Gastroesophageal sphincter (tissue), 4 donors: ENCODE measurements around the gene FGF4. TPM values are rescaled to one million over a fixed set of nuclear protein-coding genes. Genes with fewer than 3 reads are reported as not detected.

ENCODE experiments used
- ATAC-seq: fragments of 150-250 bp; one replicate; pipeline ENCODE4 v1.9.1; 2016; ENCODE audit warnings: mild to moderate bottlenecking, moderate library complexity
- H3K27ac ChIP-seq, 4 donors: fragments of 200-600 bp; sonication (generic) in 3 of 4; 1 replicate in 3 of 4; 2 replicates in 1 of 4; pipeline ENCODE4 v1.5.1; 2016 to 2019
- H3K27me3 ChIP-seq: fragments of 200-600 bp; sonication (generic); one replicate; pipeline ENCODE4 v1.5.1; 2019
- H3K36me3 ChIP-seq, 2 donors: fragments of 200-600 bp; sonication (generic); one replicate each; pipeline ENCODE4 v1.5.1; 2019; ENCODE audit warnings: control low read depth in 1 of 2
- H3K4me1 ChIP-seq, 3 donors: fragments of 200-600 bp; sonication (generic); 1 replicate in 2 of 3; 2 replicates in 1 of 3; pipeline ENCODE4 v1.5.1; 2016 to 2019; ENCODE audit warnings: control low read depth in 2 of 3
- H3K4me3 ChIP-seq, 2 donors: fragments of 200-600 bp; sonication (generic); one replicate each; pipeline ENCODE4 v1.5.1; 2019; ENCODE audit warnings: mild to moderate bottlenecking in 1 of 2, moderate library complexity in 1 of 2
- H3K9me3 ChIP-seq, 3 donors: fragments of 200-600 bp; sonication (generic); one replicate each; pipeline ENCODE4 v1.5.1; 2017 to 2019; ENCODE audit warnings: control low read depth in 2 of 3
- EP300 ChIP-seq: sonication (generic); formaldehyde crosslinking; IDR thresholded peaks from one replicate; pipeline ENCODE4 v1.6.1; 2017; ENCODE audit warnings: antibody characterized with exemption, mild to moderate bottlenecking
- POLR2A ChIP-seq, 2 donors: fragments of 450-650 bp; IDR thresholded peaks; one replicate each; pipeline ENCODE4 v1.6.1; 2017; ENCODE audit warnings: antibody characterized with exemption in 2 of 2, mild to moderate bottlenecking in 2 of 2, moderate library complexity in 1 of 2
- POLR2AphosphoS5 ChIP-seq: sonication (generic); formaldehyde crosslinking; IDR thresholded peaks from one replicate; pipeline ENCODE4 v1.6.1; 2017; ENCODE audit warnings: antibody characterized with exemption
- WGBS, 2 donors: methylation state at CpG; one replicate each; pipeline ENCODE4 v1.1.5; 2018; ENCODE audit warnings: low coverage in 1 of 2; 5-methylcytosine and 5-hydroxymethylcytosine counted together
- total RNA-seq, 4 donors: library from RNA; depleted of rRNA; stranded (reverse); fragments of >200 nt; gene quantifications; one replicate each; pipeline ENCODE4 v1.1.0, GENCODE V29; 2016
- TF ChIP-seq, protein P1 (sequence below), 4 experiments: fragments of 200-600 bp in 2 of 4; fragments of 450-650 bp in 2 of 4; sonication (generic) in 1 of 4; IDR thresholded peaks; one replicate each; pipeline ENCODE4 v1.5.1; 2017 to 2019; ENCODE audit warnings: antibody characterized with exemption in 4 of 4, mild to moderate bottlenecking in 2 of 4, moderate library complexity in 2 of 4

The FGF4 gene
- total RNA-seq, 4 donors from 2014 or later = not detected

DNA sequence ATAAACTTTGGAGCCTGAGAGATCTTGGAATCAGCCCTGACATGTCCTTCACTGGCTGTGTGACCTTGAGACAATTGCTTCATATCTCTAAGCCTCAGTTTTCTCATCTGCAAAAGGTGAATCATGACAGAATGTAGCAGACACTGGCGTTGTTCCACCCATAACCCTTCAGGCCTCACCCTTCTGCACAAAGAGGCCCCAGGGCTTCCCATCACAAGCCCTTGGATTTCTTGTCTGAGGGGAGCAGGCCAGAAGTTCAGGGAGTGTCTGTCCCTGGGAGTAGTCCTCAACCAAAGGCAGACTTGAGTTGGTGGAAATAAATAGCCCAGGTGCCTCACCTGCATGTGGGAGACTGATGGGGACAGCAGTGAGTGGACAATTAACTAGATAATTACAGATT is 27.4 kb upstream of the FGF4 start:
- TF ChIP-seq POLR2A (IDR thresholded peaks at IDR 0.05) (no peak), POLR2AphosphoS5 (no peak), EP300 (no peak)
- TF ChIP-seq, protein P1, sequence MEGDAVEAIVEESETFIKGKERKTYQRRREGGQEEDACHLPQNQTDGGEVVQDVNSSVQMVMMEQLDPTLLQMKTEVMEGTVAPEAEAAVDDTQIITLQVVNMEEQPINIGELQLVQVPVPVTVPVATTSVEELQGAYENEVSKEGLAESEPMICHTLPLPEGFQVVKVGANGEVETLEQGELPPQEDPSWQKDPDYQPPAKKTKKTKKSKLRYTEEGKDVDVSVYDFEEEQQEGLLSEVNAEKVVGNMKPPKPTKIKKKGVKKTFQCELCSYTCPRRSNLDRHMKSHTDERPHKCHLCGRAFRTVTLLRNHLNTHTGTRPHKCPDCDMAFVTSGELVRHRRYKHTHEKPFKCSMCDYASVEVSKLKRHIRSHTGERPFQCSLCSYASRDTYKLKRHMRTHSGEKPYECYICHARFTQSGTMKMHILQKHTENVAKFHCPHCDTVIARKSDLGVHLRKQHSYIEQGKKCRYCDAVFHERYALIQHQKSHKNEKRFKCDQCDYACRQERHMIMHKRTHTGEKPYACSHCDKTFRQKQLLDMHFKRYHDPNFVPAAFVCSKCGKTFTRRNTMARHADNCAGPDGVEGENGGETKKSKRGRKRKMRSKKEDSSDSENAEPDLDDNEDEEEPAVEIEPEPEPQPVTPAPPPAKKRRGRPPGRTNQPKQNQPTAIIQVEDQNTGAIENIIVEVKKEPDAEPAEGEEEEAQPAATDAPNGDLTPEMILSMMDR (IDR thresholded peaks at IDR 0.05) = no peak

DNA sequence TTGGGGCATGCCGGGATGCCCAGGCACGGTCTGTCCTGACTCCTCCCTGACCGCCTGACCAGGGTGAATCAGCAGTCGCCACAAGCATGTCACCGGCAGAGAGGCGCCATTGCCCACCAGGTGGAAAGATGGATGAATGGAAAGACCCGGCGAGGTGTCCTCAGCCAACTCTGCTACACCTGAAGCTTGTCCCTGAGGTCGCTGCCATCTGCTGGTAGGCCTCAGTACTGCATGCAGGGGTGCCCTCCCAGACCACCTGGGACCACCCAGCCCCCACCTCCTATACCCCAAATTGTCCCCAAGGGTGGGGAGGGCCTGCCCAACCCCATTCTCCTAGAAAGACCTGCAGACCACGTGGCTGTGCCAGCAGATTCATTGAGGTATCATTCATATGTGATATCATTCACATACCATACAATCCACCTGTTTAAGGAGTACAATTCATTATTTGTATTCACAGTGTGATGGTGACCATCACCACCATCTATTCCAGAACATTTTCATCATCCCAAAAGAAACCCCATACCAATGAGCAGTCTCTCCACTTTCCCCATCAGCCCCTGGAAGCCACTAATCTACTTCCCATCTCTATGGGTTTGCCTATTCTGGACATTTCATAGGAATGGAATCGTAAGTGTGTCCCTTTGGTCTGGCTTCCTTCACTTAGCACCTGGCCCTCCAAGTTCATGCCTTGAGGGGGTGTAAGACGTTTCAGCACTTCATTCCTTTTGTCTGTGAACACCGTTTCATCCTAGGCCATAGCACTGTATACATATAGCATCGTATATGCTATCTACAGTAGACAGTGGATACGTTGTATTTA is 26.6 kb upstream of the FGF4 start:
- WGBS, 2 donors = 31 to 33% methylated on average over 5 to 8 of the region's 15 CpGs
- peaks cover 0 to 8% (median 0%) of the 10 kb centered on the region in 3 donors for H3K9me3 ChIP-seq
- H3K27me3 ChIP-seq = peaks cover 27% of the 10 kb centered on the region
- H3K27ac ChIP-seq = no peak overlapping the region
- H3K4me1 ChIP-seq = no peaks in the 10 kb centered on the region
- no peak for ATAC-seq
- TF ChIP-seq POLR2A (IDR thresholded peaks at IDR 0.05) = no peak
- TF ChIP-seq, protein P1 (IDR thresholded peaks at IDR 0.05) = peak in 3 of 4 experiments; percentile 24 to 59 (median 45)
- TF ChIP-seq EP300 = no peak
- no peaks in the 10 kb centered on the region for H3K36me3 ChIP-seq
- no peak overlapping the region for H3K4me3 ChIP-seq

More for the DNA sequence above, 27.4 kb upstream of the FGF4 start:
- H3K4me1 ChIP-seq = no peaks in the 10 kb centered on the region
- H3K27me3 ChIP-seq = peaks cover 30% of the 10 kb centered on the region
- 71% methylated on average over 1 of the region's 1 CpG; no CpG with 5 or more reads in 1 of the 2 donors for WGBS, 2 donors
- H3K4me3 ChIP-seq = no peak overlapping the region
- ATAC-seq = no peak
- H3K9me3 ChIP-seq = peaks cover 0 to 8% (median 0%) of the 10 kb centered on the region in 3 donors
- H3K36me3 ChIP-seq = no peaks in the 10 kb centered on the region
- no peak overlapping the region for H3K27ac ChIP-seq

DNA sequence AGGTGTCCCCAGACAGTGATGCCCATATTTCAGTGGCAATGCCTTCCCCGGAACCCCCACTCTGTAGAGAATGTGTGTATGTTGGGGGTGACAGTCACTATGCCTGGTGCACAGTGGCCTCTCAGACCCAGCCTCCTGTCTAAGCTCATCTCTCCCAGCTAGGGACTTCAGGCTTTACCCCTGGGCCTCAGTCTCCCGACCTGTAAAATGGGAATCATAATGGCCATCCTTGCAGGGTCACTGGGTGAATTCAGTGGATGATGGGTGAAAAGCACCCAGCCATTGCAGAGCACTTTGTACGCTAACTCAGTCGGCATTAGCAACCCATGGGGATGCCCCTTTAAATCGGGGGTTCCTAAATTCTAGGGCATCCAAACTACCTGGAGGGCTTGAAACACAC is 25.1 kb upstream of the FGF4 start:
- TF ChIP-seq, protein P1 (IDR thresholded peaks at IDR 0.05) = no peak
- no peak for TF ChIP-seq EP300
- no peak for TF ChIP-seq POLR2A (IDR thresholded peaks at IDR 0.05)
- TF ChIP-seq POLR2AphosphoS5 = no peak
- no CpG with 5 or more reads among the region's 5 CpGs for WGBS, 2 donors
- H3K9me3 ChIP-seq = peaks cover 0 to 8% (median 0%) of the 10 kb centered on the region in 3 donors
- no peak overlapping the region for H3K27ac ChIP-seq
- H3K4me1 ChIP-seq = no peaks in the 10 kb centered on the region
- ATAC-seq = no peak
- H3K27me3 ChIP-seq = peaks cover 27% of the 10 kb centered on the region
- H3K4me3 ChIP-seq = no peak overlapping the region
- H3K36me3 ChIP-seq = no peaks in the 10 kb centered on the region

DNA sequence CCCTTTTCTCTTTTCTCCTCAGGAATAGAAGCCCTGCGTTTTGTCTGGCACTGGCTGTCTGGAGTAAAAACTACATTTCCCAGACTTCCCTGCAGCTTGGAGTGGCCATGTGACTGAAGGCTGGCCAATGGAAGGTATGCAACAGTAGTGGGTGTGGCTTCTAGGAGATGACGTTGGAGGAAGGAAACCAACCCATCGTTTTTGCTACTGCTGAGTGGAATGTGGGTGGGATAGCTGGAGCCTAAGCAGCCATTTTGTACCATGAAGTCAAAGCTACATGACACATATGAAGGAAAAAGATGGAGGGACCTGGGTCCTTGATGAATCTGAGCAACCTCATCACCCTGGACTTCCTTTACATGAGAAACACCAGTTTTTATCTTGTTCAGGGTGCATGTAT is 24.4 kb upstream of the FGF4 start:
- no peak for ATAC-seq
- no peaks in the 10 kb centered on the region for H3K36me3 ChIP-seq
- peaks cover 0 to 8% (median 0%) of the 10 kb centered on the region in 3 donors for H3K9me3 ChIP-seq
- no peak for TF ChIP-seq EP300
- TF ChIP-seq, protein P1 (IDR thresholded peaks at IDR 0.05) = no peak
- peaks cover 27% of the 10 kb centered on the region for H3K27me3 ChIP-seq
- WGBS, 2 donors = 19 to 100% methylated on average over 1 to 3 of the region's 3 CpGs
- no peaks in the 10 kb centered on the region for H3K4me1 ChIP-seq
- no peak overlapping the region for H3K4me3 ChIP-seq
- H3K27ac ChIP-seq = no peak overlapping the region

DNA sequence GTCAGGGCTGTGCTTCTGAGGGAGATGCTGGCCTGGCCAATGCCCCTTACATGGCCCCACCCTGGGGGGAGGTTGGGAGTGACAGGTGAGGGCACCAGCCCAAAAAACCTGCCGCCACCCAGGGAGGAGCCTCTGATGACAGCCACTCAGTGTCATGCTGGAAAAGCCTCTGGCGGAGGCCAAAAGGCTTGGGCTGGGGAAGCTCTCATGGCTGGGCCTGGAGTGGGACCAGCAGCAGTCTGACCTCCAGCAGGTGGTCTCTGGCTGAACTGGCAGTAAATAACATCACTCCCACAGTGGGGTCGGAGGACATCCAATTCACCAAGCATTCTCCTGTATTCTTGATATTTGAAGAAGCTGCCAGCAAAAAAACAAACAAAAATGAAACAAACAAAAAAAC is 24.0 kb upstream of the FGF4 start:
- TF ChIP-seq POLR2A (IDR thresholded peaks at IDR 0.05) (no peak), EP300 (no peak), POLR2AphosphoS5 (no peak)
- TF ChIP-seq, protein P1 (IDR thresholded peaks at IDR 0.05) = no peak
- no CpG with 5 or more reads among the region's 3 CpGs for WGBS, 2 donors
- no peaks in the 10 kb centered on the region for H3K4me1 ChIP-seq

More for the DNA sequence above, 24.0 kb upstream of the FGF4 start:
- H3K36me3 ChIP-seq = no peaks in the 10 kb centered on the region
- ATAC-seq = no peak
- H3K4me3 ChIP-seq = no peak overlapping the region
- H3K27ac ChIP-seq = no peak overlapping the region
- peaks cover 0 to 8% (median 0%) of the 10 kb centered on the region in 3 donors for H3K9me3 ChIP-seq
- peaks cover 27% of the 10 kb centered on the region for H3K27me3 ChIP-seq
